Liver (tissue), 9 donors: ENCODE results near the gene CHRM1. TPM values are rescaled to one million over a fixed set of nuclear protein-coding genes. Genes with fewer than 3 reads are reported as not detected.

Experiments
- DNase-seq: peaks from one replicate; pipeline ENCODE4 v3.0.0-alpha.2; 2017; ENCODE audit warnings: low spot score
- H3K27ac ChIP-seq, 2 donors: one replicate each; pipeline ENCODE4 v1.7.0; 2013; ENCODE audit warnings: inconsistent platforms in 2 of 2, low read length in 2 of 2, control low read depth in 1 of 2, low read depth in 1 of 2, mild to moderate bottlenecking in 1 of 2
- H3K27me3 ChIP-seq, 4 donors: one replicate each; pipeline versions ENCODE4 v1.6.1 to v1.7.0; 2013; ENCODE audit warnings: low read length in 3 of 4, inconsistent platforms in 1 of 4, mild to moderate bottlenecking in 1 of 4, moderate library complexity in 1 of 4; ENCODE audit not compliant: control insufficient read depth in 4 of 4, insufficient read depth in 4 of 4
- H3K36me3 ChIP-seq, 4 donors: one replicate each; pipeline versions ENCODE4 v1.6.1 to v1.7.0; 2013; ENCODE audit warnings: low read length in 3 of 4, mild to moderate bottlenecking in 3 of 4, low read depth in 1 of 4, moderate library complexity in 1 of 4; ENCODE audit not compliant: control insufficient read depth in 4 of 4, insufficient read depth in 3 of 4
- H3K4me1 ChIP-seq, 4 donors: one replicate each; pipeline versions ENCODE4 v1.6.1 to v1.7.0; 2013; ENCODE audit warnings: low read length in 3 of 4, mild to moderate bottlenecking in 3 of 4, moderate library complexity in 1 of 4; ENCODE audit not compliant: control insufficient read depth in 4 of 4, insufficient read depth in 4 of 4
- H3K4me3 ChIP-seq, 3 donors: one replicate each; pipeline versions ENCODE4 v1.6.1 to v1.7.0; 2013; ENCODE audit warnings: low read length in 3 of 3, control low read depth in 1 of 3, low read depth in 1 of 3, mild to moderate bottlenecking in 1 of 3
- H3K9ac ChIP-seq, 2 donors: one replicate each; pipeline ENCODE4 v1.7.0; 2013; ENCODE audit warnings: low read length in 2 of 2, mild to moderate bottlenecking in 2 of 2, moderate library complexity in 2 of 2, control low read depth in 1 of 2, low read depth in 1 of 2
- H3K9me3 ChIP-seq, 4 donors: one replicate each; pipeline versions ENCODE4 v1.6.1 to v1.7.0; 2013; ENCODE audit warnings: low read length in 3 of 4; ENCODE audit not compliant: control insufficient read depth in 4 of 4
- EGR1 ChIP-seq, 2 donors: IDR thresholded peaks; 2 replicates each; pipeline ENCODE4 v1.6.1; 2016 to 2018; ENCODE audit warnings: antibody characterized with exemption in 2 of 2, low read depth in 2 of 2
- FOXA1 ChIP-seq: IDR thresholded peaks from 2 replicates; pipeline ENCODE4 v1.6.1; 2016; ENCODE audit warnings: antibody characterized with exemption
- FOXA2 ChIP-seq: IDR thresholded peaks from 2 replicates; pipeline ENCODE4 v1.6.1; 2016; ENCODE audit warnings: antibody characterized with exemption
- GABPA ChIP-seq, 2 donors: IDR thresholded peaks in 1 of 2; conservative IDR thresholded peaks in 1 of 2; 2 replicates each; pipeline ENCODE4 v1.6.1; 2016; ENCODE audit warnings: antibody characterized with exemption in 2 of 2, mild to moderate bottlenecking in 1 of 2, moderate library complexity in 1 of 2
- HNF4A ChIP-seq, 2 donors: conservative IDR thresholded peaks; 2 replicates each; pipeline ENCODE4 v1.6.1; 2016; ENCODE audit warnings: antibody characterized with exemption in 2 of 2, mild to moderate bottlenecking in 2 of 2
- JUND ChIP-seq, 2 donors: IDR thresholded peaks; 2 replicates each; pipeline ENCODE4 v1.6.1; 2016; ENCODE audit warnings: antibody characterized with exemption in 2 of 2
- RXRA ChIP-seq, 2 donors: IDR thresholded peaks; 2 replicates each; pipeline ENCODE4 v1.6.1; 2017 to 2018; ENCODE audit warnings: antibody characterized with exemption in 2 of 2, mild to moderate bottlenecking in 1 of 2
- SP1 ChIP-seq: IDR thresholded peaks from 2 replicates; pipeline ENCODE4 v1.6.1; 2018; ENCODE audit warnings: antibody characterized with exemption, mild to moderate bottlenecking
- TAF1 ChIP-seq: conservative IDR thresholded peaks from 2 replicates; pipeline ENCODE4 v1.6.1; 2016; ENCODE audit warnings: antibody characterized with exemption, mild to moderate bottlenecking
- YY1 ChIP-seq: IDR thresholded peaks from 2 replicates; pipeline ENCODE4 v1.6.1; 2016; ENCODE audit warnings: antibody characterized with exemption, mild to moderate bottlenecking
- WGBS: extraction: QIAGEN DNeasy Blood & Tissue Kit; methylation state at CpG from one replicate; pipeline ENCODE4 v1.1.7; 2013; 5-methylcytosine and 5-hydroxymethylcytosine counted together
- polyA plus RNA-seq, 2 donors: library from polyadenylated mRNA; stranded (reverse) in 1 of 2; unstranded in 1 of 2; fragments of 200-250 nt in 1 of 2; fragments of >200 nt in 1 of 2; fragmentation: Nextera tagmentation in 1 of 2; extraction: Ambion mirVana in 1 of 2; gene quantifications; one replicate each; pipeline versions ENCODE4 v1.2.1 to v1.2.3, GENCODE V29; 2013 to 2015
- total RNA-seq, 2 donors: library from RNA; depleted of rRNA; stranded (reverse); fragments of >200 nt; gene quantifications; one replicate each; pipeline ENCODE4 v1.2.3, GENCODE V29; 2014
- TF ChIP-seq, protein P1 (sequence below): IDR thresholded peaks from 2 replicates; pipeline ENCODE4 v1.6.1; 2016; ENCODE audit warnings: antibody characterized with exemption
- TF ChIP-seq, protein P2 (sequence below): IDR thresholded peaks from 2 replicates; pipeline ENCODE4 v1.6.1; 2016; ENCODE audit warnings: antibody characterized with exemption, mild to moderate bottlenecking
- TF ChIP-seq, protein P3 (sequence below): IDR thresholded peaks from 2 replicates; pipeline ENCODE4 v1.6.1; 2016; ENCODE audit warnings: antibody characterized with exemption
- TF ChIP-seq, protein P4 (sequence below): fragments of 150-350 bp; IDR thresholded peaks from 2 replicates; pipeline ENCODE4 v1.5.1; 2017; ENCODE audit warnings: improper control_type of control experiment, low read depth, low read length; ENCODE audit not compliant: missing input control
- donor health status: healthy.
- donor health status: healthy.
- donor health status: healthy.
- donor health status: healthy.
- donor health status: healthy.

The CHRM1 gene
- total and polyA plus RNA-seq, 4 donors, result not detected

DNA sequence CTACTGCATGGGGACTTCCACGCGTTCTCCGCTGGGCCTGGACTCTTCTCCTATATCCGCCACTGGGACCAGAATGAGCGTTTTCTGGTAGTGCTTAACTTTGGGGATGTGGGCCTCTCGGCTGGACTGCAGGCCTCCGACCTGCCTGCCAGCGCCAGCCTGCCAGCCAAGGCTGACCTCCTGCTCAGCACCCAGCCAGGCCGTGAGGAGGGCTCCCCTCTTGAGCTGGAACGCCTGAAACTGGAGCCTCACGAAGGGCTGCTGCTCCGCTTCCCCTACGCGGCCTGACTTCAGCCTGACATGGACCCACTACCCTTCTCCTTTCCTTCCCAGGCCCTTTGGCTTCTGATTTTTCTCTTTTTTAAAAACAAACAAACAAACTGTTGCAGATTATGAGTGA is 32.8 kb downstream of the CHRM1 start:
- Histone ChIP-seq H3K9ac (no peak overlapping the region), H3K4me1 (peaks cover 0 to 2% (median under 1%) of the 10 kb centered on the region in 4 donors), H3K9me3 (no peaks in the 10 kb centered on the region), H3K36me3 (peaks cover 20 to 55% (median 51%) of the 10 kb centered on the region in 4 donors), H3K27me3 (no peaks in the 10 kb centered on the region), H3K27ac (no peak overlapping the region), H3K4me3 (no peak overlapping the region)
- no peak for DNase-seq
- WGBS, result 96% methylated on average over 14 of the region's 14 CpGs
- TF ChIP-seq YY1, result no peak

DNA sequence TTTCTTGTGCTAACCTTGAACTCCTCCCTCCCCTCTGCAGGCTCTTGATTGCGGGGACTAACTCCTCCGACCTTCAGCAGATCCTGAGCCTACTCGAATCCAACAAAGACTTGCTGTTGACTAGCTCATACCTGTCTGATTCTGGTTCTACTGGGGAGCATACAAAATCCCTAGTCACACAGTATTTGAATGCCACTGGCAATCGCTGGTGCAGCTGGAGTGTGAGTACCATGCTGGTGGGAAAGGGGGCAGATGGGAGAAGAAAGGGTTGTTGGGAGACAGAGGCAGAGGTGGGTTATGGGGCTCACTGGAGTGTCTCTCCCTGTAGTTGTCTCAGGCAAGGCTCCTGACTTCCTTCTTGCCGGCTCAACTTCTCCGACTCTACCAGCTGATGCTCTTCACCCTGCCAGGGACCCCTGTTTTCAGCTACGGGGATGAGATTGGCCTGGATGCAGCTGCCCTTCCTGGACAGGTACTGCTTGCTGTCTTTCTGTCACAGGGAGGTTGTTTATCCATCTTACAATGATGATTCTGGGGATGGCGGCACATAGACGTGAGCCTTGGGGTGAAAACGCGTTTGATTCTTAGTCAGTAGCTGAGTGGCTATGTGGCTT is 35.9 kb downstream of the CHRM1 start:
- H3K36me3 ChIP-seq, result peaks cover 20 to 61% (median 58%) of the 10 kb centered on the region in 4 donors
- WGBS, result 92% methylated on average over 11 of the region's 11 CpGs
- TF ChIP-seq FOXA1 (no peak), JUND (IDR thresholded peaks at IDR 0.05) (no peak), SP1 (no peak), EGR1 (IDR thresholded peaks at IDR 0.05; ENCODE audit: low read depth in 2 of 2) (no peak)
- TF ChIP-seq, protein P1, sequence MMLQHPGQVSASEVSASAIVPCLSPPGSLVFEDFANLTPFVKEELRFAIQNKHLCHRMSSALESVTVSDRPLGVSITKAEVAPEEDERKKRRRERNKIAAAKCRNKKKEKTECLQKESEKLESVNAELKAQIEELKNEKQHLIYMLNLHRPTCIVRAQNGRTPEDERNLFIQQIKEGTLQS, result no peak
- H3K9me3 ChIP-seq, result no peaks in the 10 kb centered on the region
- no peaks in the 10 kb centered on the region for H3K27me3 ChIP-seq
- no peak for DNase-seq
- H3K27ac ChIP-seq, result no peak overlapping the region
- no peak overlapping the region for H3K4me3 ChIP-seq
- peaks cover 0 to 18% (median 18%) of the 10 kb centered on the region in 4 donors for H3K4me1 ChIP-seq
- H3K9ac ChIP-seq, result no peak overlapping the region

DNA sequence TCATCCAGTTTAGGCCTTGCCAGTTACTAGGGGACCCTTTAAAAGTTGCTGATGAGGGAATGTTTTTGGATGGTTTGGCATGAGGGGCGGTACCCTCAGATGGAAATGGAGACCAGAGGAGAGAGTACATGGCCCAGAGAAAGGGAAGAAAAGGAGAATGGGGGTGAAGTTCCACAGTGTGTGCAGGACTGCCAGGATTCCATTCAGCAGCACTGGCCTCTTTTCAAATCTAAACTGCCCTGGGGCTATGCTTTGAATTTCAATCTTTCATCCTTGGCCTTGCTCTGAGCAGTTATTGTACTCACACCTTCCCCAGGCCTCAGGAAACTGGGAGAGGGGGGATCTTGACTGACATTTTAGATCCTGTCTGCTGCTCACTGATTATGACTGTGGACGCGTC is 37.5 kb downstream of the CHRM1 start:
- peaks cover 18 to 55% (median 51%) of the 10 kb centered on the region in 4 donors for H3K36me3 ChIP-seq
- H3K4me1 ChIP-seq, result peaks cover 0 to 28% (median 26%) of the 10 kb centered on the region in 4 donors
- no peak overlapping the region for H3K27ac ChIP-seq
- TF ChIP-seq RXRA (IDR thresholded peaks at IDR 0.05), result no peak
- TF ChIP-seq FOXA2, result no peak
- TF ChIP-seq, protein P2, sequence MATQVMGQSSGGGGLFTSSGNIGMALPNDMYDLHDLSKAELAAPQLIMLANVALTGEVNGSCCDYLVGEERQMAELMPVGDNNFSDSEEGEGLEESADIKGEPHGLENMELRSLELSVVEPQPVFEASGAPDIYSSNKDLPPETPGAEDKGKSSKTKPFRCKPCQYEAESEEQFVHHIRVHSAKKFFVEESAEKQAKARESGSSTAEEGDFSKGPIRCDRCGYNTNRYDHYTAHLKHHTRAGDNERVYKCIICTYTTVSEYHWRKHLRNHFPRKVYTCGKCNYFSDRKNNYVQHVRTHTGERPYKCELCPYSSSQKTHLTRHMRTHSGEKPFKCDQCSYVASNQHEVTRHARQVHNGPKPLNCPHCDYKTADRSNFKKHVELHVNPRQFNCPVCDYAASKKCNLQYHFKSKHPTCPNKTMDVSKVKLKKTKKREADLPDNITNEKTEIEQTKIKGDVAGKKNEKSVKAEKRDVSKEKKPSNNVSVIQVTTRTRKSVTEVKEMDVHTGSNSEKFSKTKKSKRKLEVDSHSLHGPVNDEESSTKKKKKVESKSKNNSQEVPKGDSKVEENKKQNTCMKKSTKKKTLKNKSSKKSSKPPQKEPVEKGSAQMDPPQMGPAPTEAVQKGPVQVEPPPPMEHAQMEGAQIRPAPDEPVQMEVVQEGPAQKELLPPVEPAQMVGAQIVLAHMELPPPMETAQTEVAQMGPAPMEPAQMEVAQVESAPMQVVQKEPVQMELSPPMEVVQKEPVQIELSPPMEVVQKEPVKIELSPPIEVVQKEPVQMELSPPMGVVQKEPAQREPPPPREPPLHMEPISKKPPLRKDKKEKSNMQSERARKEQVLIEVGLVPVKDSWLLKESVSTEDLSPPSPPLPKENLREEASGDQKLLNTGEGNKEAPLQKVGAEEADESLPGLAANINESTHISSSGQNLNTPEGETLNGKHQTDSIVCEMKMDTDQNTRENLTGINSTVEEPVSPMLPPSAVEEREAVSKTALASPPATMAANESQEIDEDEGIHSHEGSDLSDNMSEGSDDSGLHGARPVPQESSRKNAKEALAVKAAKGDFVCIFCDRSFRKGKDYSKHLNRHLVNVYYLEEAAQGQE, result no peak
- TF ChIP-seq, protein P3, sequence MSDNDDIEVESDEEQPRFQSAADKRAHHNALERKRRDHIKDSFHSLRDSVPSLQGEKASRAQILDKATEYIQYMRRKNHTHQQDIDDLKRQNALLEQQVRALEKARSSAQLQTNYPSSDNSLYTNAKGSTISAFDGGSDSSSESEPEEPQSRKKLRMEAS, result no peak
- no peak for TF ChIP-seq GABPA (IDR thresholded peaks at IDR 0.05 in 1 of 2, conservative IDR thresholded peaks at IDR 0.05 in 1 of 2)
- no peak for TF ChIP-seq SP1
- no peak for TF ChIP-seq TAF1
- TF ChIP-seq, protein P4, sequence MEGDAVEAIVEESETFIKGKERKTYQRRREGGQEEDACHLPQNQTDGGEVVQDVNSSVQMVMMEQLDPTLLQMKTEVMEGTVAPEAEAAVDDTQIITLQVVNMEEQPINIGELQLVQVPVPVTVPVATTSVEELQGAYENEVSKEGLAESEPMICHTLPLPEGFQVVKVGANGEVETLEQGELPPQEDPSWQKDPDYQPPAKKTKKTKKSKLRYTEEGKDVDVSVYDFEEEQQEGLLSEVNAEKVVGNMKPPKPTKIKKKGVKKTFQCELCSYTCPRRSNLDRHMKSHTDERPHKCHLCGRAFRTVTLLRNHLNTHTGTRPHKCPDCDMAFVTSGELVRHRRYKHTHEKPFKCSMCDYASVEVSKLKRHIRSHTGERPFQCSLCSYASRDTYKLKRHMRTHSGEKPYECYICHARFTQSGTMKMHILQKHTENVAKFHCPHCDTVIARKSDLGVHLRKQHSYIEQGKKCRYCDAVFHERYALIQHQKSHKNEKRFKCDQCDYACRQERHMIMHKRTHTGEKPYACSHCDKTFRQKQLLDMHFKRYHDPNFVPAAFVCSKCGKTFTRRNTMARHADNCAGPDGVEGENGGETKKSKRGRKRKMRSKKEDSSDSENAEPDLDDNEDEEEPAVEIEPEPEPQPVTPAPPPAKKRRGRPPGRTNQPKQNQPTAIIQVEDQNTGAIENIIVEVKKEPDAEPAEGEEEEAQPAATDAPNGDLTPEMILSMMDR, result no peak
- TF ChIP-seq HNF4A (conservative IDR thresholded peaks at IDR 0.05), result no peak
- H3K27me3 ChIP-seq, result no peaks in the 10 kb centered on the region
- H3K4me3 ChIP-seq, result no peak overlapping the region
- no peak for DNase-seq
- H3K9ac ChIP-seq, result no peak overlapping the region
- no peaks in the 10 kb centered on the region for H3K9me3 ChIP-seq
- WGBS, result 85% methylated on average over 3 of the region's 3 CpGs
